DND-41 (cell line): ENCODE results near the gene CCNI2.

Experiments used
- CTCF ChIP-seq: IDR thresholded peaks from 2 replicates; pipeline ENCODE4 v1.5.1; 2012; ENCODE audit warnings: borderline replicate concordance, low read length, moderate library complexity, mild to moderate bottlenecking; ENCODE audit not compliant: poor library complexity, severe bottlenecking; ENCODE audit errors: extremely low read depth
- EZH2 ChIP-seq: IDR thresholded peaks from 3 replicates; pipeline ENCODE4 v1.6.1; 2012; ENCODE audit warnings: borderline replicate concordance, low read depth, mild to moderate bottlenecking, moderate library complexity, low read length, inconsistent platforms; ENCODE audit not compliant: severe bottlenecking

- TF ChIP-seq CTCF (no peak), EZH2 (no peak)
Measured at GRCh38 chr5:132776938-132777208, 29.6 kb downstream of the CCNI2 start.
